G401.6 (cell line): ENCODE data around the gene APCDD1.

ENCODE experiments used
- FAIRE-seq: peaks from 2 replicates; lab custom pipeline; 2012; peaks lifted over from hg19 to GRCh38; lab: Jason Lieb, UNC

APCDD1 gene

DNA sequence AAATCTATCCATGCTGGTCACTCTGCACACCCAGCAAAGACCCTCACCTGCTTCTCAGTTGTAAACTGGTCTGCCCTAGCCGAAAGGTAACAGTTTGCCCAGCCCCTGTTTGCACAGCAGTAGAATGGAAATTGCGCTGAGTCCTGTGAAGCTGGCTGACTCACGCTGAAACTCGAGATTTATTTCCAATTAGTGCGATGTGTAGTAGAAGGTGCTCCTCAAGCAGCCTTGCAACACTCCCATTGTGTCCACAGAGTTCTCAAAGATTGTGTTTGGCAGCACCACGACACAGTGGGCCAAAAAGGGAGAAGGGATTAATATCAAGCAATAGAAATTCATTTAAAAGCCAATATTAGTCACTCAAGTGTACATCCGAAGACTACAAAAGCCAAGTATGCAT is 21.7 kb upstream of the APCDD1 start:
- FAIRE-seq: no peak

DNA sequence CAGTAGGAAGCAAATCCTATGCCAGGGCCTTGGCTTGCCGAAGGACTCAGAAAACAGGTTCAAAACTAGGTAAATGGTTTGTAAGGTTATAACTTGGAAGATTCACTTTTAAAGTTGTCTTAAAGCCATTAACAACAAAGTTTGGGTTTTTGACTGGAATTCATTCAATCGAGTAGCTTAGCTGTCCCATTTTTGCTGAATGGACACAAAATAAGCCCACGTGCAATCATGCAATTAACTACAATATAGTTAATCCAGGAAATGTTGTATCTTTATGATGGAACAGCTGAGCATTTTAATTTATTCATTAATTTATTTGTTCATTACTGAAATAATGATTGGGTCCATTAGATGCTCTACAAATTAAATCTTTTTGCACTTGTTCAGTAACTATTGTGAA is 18.3 kb upstream of the APCDD1 start:
- no peak for FAIRE-seq

DNA sequence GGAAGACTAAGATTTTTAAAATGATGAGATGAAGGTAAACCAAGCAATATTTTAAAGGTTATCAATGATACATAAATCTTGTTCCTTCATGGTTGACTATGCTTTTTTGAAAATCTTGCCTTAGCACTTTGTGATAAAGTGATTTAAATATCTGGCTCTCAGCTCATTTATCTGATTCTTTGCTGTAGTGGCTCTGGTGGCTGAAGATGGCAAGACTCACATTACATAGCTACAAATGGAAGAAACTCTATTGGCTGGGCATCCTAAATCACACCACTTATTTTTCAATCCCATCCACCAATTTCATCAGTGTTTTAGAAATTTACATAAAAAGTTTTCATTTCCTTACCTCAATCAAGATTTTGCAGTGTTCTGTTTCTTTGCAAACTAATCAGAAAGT is 16.6 kb upstream of the APCDD1 start:
- no peak for FAIRE-seq

DNA sequence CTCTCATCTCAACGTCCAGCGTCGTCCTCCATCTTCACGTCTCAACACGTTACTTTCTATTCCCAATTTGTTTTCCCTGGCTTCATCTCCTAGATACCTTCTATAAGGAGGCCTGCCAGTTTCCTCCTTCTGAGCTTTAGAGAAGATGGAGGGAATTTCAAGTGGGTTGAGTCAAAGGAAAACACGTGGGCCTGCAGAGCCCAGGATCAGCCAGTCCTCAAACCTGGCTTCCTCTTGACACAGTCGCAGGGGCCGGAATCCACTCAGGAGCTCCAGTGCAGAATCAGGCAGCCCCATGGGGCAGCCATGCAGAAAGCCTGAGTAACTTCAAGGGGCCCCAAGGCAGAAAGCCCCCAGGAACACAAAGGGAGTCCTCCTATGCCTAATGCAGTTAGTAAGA is 14.5 kb upstream of the APCDD1 start:
- no peak for FAIRE-seq

DNA sequence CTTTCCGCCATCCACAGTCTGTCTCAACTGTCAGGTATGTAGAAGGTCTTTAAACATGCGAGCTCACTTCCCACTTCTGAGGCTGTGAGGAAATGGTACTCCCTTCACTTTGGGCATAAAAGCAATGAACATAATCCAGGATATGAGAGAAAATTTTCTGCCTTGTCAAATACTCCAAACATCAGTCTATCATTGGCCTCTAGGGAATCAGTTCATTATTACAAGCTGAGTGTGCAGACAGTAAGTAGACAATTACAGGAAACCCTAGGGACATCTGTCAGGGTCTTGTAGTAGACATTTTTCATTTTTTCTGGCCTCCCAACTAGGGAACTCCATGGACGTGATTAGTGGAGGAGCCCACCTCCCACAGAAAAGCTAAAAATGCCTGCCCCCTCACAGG is 13.6 kb upstream of the APCDD1 start:
- FAIRE-seq: no peak

DNA sequence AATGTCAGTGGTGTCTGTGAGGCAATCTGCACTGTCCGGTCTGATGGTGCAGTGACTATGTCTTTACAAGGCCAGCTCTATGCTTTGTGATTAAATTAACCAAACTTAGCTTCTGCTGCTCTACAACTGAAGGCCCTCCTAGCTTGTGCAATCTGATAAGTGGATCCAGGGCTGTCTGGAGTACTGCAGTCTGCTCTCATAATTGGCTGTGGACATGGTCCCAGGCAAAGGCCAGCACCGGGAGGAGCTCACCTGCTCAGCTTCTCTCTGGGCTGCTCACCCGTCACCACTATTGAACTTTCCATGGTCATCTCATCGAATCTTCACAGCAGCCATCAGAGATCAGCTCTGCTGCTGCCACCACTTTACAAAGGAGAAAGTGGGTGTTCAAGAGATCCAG is 13.0 kb upstream of the APCDD1 start:
- FAIRE-seq: no peak

DNA sequence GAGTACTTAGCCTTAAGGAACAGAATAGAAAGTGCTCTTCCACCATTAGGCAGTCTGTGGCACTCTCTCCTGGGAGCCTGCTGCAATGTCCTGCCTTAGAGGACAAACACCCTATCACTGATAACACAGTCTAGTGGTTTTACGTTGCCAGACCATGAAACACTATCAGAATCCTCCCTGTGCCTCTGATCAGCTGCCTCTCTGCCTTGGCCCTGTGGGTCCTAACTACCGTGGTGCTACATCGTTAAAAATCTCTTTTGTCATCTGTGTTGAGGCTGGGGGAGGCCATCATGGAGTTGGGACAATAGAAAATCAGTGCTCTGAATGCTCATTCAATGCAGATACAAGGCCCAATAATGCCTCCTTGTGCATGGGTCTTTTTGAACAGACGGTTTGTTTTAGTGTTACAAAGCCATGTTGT is 11.9 kb upstream of the APCDD1 start:
- no peak for FAIRE-seq

DNA sequence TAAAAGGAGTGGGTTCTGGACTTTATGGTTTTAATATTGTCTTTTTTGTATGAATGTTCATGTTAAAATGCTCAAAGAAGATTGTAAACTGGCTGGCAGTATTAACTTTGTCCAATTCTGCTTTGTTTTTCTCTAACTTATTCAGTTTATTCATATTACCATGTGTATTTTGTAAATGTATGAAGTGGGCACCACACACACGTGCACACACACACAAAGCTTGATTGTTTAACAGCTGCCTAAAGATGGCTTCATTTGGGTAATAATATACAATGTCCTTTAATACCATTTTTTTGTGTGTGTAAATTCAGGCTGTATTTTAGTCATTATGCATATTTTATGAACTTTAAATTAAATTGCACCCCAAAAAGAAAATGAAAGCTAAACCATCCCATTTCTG is 11.4 kb upstream of the APCDD1 start:
- FAIRE-seq: no peak

DNA sequence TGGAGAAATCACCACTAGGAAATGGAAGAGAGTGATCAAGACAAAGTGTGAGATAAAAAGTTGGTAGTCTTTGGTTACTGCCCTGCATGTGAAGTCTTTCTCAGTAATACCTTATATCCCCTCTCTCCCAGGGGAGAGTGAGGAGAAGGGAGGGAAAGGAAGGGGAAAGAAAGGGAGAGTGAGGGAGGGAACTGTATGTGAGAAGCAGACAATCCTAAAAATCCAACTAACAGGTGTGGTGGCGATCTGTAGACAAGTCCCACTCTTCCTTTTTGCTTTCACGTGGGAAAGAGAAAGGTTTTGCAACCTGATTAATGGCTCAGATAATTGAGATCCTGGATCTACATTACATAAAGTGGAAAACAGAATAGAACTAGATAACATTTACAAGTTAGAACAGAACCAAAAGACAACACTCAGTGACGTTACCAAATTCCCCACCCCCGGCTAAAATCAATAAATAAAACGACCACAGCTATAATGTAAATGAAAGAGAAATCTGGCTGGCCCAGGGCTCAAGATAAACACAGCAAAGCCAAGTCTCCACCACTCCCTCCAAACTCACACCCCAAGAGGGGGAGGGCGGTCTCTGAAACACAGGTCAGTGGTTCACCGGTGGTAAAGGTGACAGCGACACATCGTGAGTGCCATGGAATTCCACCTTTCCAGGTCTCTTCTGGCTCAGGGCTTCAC is 10.0 kb upstream of the APCDD1 start:
- no peak for FAIRE-seq

DNA sequence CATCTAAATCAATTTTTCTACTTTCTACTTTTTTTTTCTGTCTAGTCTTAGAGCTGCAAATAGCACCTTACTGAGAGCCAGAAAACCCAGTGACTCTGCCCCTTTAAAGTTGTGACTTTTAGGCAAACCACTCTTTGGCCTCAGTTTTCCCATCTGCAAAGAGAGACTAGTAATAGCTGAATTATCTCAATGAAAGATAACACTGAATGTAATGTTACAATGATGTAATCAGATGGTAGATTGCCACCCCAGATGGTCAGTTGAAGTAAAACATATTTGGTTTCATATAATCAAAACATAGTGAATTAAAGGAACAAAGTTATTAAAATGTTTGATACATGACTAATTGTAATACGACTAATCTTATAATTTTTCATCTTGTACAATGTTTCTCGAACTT is 5.0 kb upstream of the APCDD1 start:
- FAIRE-seq: no peak

DNA sequence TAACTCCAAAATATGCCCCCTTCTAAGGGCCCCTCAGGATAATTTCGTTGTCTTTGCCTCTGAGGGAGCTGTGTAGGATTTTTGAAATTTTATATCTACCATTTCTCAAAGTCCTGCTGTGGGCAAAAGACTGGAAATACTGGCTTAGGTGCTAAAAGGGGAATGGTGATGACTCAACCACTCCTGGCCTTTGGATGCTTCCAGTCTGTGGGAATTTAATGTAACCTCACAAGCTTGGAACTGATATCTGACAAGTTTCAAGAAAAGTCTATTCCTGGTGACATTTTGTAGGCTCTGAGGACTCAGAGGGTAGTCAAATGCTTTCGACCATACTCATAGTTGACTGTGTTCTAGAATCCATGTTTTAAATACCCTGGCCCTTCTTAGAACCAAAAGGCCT is 3.4 kb upstream of the APCDD1 start:
- FAIRE-seq: no peak

DNA sequence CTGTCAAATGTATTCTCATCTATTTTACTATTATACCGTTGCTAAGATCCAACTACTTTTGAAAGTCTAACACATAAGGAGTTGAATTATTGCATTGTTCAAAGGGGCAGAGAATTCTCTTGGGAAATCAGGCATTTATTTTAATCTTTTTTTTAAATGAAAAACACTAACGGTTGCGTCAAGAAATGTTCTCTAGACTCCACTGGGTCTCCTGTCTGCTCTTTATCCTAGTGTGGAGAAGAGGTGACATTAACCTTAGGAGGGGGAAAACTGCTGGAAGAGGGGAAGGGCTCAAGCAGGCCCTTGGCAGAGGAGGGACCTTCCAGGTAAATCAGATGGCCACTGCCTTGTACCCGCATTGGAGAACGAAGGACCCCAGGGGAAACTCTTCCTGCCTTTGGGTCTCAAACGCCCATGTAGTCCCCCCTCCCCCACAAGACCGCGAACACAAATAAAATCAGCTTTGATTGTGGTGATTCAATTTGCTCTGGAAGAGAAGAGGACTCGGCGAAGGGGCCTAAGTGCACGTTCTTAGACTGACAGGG is 1.1 kb upstream of the APCDD1 start:
- no peak for FAIRE-seq

DNA sequence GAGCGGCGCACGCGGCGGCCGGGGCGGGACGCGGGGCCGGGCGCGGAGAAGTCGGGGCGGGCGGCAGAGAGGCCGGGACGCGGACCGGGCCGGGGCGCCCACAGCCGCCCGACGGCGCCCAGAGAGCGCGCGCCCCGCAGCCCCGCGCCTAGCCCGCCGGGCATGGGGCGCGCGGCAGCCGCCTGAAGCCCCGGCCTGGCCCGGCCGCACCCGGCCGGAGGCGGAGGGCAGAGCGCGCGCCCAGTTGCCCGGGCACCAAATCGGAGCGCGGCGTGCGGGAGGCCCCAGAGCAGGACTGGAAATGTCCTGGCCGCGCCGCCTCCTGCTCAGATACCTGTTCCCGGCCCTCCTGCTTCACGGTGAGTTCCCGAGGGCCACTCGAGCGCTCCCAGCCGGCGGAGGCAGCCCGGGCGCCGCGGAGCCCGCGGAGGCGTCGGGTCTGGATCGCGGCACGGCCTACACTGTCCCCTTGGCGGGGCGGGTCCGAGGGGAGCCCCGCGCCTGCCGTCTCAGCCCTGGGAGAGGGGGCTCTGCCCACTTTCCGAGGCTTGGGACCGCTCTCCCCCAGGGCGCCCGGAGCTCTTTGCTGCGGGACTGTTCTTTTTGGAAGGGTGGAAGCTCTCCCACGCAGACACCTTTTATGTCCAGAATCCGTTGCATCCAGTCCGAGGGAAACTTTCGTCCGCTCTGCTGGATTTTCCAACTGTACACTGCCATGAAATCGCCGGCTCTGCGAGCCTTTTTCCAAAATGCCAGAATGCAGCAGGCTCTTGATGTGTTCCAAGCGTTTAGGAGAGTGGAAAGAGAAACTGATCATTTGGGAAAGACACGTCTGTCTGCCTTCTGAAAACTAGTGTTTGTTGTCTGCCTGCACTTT is 484 bp downstream of the APCDD1 start:
- no peak for FAIRE-seq

DNA sequence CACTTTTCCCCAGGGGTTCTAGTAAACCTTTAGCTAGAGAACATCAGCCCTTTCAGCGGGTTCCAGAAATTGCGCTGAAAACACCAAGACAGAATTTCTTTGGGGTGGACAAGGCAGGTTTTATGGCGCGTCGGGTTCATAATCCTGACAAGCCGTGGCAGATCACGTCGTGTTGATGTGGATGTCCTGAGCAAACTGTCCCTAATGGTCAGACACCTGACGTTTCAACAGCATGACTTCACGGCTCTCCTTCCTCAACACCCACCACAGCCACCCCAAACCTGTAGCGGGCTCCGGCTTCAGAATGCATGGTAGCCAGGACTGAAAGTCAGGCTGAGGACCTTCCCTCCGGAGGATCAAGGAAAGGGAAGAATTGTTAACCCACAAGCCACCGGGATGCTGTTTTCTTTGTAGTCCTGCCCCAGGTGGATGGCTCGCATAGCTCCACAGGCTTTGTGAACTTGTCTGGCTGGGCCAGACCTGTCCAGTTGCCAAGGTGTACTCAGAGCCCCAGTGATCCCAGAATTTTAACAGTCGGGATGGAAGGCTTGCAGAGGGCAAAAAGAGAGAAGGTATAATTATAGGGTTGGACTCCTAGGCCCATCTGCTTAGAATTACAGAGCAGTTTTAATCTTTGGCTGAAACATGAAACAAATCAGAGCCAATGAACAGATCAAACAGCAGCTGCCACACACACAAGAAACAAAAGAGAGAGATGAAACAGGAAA is 1.5 kb downstream of the APCDD1 start:
- no peak for FAIRE-seq

DNA sequence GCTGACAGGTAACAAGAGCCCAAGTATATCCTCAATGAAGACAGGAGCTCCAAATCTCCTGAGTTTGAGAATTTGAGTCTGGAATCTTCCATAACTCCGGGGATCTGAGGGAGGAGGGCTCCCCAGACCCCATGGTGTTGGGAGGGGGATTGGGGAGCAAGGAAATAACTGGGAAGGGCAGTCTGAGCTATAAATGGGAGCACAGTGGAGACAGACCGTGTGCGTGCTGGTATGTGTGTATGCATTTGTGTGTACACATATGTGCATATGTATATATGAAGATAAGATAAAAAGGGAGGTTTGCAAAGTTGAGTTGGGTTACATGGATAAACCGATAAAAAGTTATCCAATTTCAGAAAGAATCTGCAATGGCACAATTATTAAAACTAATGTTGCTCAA is 2.3 kb downstream of the APCDD1 start:
- FAIRE-seq: no peak

DNA sequence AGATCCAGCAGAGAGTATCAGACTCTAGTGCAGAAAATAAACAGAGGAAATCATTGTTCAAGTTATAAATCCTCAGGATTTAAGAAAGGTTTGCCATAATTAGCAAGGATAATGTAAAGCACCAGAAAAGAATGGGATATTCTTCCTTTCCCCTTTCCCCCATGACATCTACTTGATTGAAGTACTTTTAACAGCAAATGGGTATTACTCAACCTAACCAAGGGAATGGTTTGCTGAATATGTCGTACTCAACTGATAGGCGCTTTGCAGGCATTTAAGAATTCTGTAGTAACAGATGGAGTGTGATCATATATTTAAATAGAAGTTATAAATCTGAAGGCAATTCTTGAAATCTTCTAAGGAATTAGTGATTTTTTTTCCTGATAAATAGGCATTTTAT is 2.7 kb downstream of the APCDD1 start:
- FAIRE-seq: no peak

DNA sequence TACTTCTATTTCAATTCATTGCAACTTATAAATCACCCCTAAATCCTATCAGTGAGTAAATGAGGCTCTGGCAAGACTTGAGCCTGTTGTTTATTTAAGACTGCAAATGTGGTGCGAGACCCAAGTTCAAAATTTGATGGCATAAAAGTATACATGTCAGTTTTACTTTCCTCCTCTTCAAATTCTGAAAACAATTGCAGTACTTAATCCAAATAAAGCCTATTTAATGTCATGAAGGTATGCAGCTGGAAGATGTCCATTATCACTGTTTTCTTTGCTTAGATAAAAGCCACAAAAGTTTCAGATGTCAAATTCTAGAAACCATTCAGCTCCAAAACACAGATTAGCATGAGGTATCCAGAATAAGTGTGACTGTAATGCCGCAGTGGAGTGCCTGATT is 3.3 kb downstream of the APCDD1 start:
- FAIRE-seq: no peak

DNA sequence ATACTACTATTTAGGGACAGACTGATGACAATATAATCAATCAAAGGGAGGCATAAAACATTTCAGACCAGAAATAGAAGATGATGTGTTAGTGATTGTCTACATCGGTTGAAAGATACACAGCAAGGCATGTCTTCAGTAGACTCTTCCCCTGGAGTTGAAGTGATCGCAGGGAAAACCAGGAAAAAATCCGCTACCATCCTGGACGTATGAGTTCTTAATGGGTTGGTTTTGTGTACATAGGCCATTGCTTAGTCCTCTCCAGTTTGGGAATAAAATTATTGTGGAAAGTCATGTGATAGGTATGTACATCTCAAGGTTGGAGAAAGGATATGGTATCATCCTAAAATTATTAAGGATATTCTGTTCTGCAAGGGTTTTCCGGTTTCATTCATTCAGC is 4.3 kb downstream of the APCDD1 start:
- FAIRE-seq: no peak

DNA sequence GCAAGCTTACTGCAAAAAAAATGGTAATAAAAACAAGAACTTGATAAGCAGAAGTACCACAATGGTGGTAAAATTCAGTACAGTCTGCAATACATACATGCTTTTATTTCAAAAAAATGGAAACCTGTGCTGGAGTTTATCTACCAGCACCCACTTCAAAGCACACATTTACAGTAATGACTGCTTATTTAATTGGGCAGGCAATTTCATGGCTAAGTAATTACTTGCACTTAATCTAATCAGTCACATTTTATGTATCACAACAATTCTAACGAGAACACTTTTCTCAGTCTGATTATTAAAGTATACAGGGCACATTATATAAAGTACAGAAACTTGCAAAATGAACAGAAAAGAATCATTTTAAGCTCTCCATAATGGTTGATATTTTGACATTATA is 5.2 kb downstream of the APCDD1 start:
- no peak for FAIRE-seq

DNA sequence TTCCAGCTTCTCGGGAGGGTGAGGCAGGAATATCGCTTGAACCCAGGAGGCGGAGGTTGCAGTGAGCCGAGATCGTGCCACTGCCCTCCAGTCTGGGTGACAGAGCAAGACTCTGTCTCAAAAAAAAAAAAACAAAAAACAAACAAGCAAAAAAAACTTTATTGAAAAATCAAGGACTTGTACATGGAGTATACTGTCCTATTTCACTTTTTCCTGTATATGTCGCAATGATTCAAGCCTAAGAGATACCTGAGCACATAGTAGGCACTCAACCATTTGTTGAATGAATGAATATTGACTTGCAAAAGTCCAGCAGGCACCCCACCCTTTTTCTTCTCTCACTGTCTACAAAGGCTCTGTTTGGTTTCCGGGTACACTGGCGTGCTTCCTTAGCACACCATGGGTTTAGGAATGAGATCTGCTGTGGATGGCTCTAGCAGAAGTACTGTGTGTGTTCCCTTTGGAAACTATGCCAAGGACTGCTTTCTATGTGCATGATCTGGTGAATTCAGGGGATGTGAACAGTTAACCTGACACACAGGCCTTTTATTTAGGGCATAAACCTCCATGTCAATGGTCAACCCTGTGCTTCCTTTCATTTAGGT is 6.1 kb downstream of the APCDD1 start:
- FAIRE-seq: no peak

DNA sequence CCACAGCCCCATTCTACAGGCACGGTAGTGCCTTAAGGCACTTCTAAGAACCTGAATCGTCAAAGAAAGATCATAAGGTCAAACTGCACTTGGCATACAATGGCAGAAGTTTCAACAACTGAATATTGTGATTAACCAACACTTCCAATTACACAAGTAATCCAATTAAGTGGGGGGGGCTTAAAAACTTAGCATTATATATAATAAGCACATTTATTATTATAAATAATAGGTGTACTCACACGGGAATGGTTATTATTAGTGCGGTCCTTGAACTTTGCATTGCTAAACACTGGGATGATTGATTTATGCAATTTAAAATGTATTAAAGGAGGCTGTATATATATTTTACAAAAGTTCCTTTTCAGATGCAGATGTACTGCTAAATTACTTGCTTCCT is 7.6 kb downstream of the APCDD1 start:
- no peak for FAIRE-seq

DNA sequence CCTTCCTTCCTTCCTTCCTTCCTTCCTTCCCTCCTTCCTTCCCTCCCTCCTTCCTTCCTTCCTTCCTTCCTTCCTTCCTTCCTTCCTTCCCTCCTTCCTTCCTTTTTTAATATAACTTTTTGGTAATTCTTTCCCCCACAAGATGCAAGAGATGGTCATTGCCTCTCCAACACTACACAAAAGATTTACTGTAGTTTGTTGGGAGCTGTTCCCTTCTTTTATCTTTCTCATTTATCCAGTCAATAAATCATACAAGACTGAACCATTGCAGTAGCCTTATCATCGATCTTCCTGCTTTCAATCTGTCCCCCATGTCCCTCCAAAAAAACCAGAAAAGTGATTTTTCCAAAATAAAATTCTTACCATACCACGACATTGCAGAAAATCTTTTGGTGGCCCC is 8.2 kb downstream of the APCDD1 start:
- no peak for FAIRE-seq

DNA sequence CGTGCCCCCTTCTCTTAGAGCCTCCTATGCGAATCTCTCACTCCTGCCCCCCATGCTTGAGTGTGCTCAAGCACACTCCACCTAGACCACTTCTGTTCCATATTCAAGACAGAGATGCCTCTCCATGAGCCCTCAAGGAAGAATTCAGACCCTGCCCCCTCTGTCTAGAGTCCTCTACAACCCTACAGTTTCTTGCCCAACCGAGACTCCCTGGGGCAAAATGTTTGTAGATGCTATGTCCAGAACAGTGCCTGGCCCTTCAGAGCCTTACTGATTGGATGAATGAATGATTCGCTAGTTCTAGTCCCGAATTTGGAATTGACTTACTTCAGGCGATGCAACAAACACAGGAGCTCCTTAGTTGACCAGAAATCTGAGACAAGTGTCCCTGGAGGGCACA is 8.7 kb downstream of the APCDD1 start:
- FAIRE-seq: no peak
